ENCODE data around the gene DDX39A.
"Not testable (repeated sequence)": the region's sequence is repeated elsewhere in the genome, so short reads cannot be mapped to it uniquely, and the experiment has no call there.

DDX39A gene

DNA sequence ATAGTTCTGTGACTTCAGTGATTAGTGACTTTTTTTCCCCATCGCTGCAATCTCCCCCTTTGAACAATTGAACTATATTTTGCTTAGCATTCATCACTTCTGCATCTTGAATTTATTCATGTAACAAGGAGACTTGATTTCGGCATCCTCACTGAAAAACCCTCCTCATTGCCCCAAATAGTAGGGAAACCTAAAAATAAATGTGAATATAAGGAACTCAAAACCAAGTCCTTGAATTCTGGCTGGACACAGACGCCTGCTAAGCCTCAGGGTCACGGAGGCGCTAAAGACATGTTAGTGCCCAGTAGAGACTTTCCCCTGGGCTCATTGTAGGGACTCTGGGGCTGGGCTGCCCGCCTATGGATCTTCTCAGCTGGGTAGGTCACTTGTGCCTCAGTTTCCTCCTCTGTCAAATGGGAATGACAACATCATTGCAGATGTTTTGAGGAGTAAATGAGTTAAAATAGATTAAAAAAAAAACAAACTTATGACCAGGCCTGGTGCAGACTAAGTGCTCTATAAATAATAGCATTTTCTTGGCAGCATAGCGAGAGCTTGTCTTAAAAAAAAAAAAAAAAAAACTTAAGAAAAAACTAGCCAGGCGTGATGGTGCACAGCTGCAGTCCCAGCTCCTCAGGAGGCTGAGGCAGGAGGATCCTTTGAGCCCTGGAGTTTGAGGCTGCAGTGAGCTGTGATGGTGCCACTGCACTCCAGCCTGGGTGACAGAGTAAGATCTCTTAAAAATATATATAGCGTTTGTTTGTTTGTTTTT, 39.7 kb downstream of the DDX39A start:
- CTCF ChIA-PET = interaction anchor here (0.6 to 0.8 kb wide), 2 partner anchors 18 to 32 kb away, joined by 3 to 7 read pairs; no protein-coding TSS in a partner anchor
- TF ChIP-seq CTBP1 (IDR thresholded peaks at IDR 0.05; ENCODE audit: borderline replicate concordance) (no peak), LEF1 (IDR thresholded peaks at IDR 0.05; ENCODE audit: borderline replicate concordance) (no peak), FOXM1 (IDR thresholded peaks at IDR 0.05; ENCODE audit: borderline replicate concordance) (no peak), NFRKB (IDR thresholded peaks at IDR 0.05) (no peak), HDGF (IDR thresholded peaks at IDR 0.05; ENCODE audit: borderline replicate concordance) (no peak), ARNT (IDR thresholded peaks at IDR 0.05) (no peak), FOXK2 (IDR thresholded peaks at IDR 0.05) (no peak)
- TF ChIP-seq, protein P1, sequence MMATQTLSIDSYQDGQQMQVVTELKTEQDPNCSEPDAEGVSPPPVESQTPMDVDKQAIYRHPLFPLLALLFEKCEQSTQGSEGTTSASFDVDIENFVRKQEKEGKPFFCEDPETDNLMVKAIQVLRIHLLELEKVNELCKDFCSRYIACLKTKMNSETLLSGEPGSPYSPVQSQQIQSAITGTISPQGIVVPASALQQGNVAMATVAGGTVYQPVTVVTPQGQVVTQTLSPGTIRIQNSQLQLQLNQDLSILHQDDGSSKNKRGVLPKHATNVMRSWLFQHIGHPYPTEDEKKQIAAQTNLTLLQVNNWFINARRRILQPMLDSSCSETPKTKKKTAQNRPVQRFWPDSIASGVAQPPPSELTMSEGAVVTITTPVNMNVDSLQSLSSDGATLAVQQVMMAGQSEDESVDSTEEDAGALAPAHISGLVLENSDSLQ (IDR thresholded peaks at IDR 0.05) = no peak
- POLR2A ChIA-PET = interaction anchor here (2.2 to 2.7 kb wide), 2 partner anchors 13 to 27 kb away, joined by 7 to 9 read pairs; no protein-coding TSS in a partner anchor
- DNase-seq (ENCODE audit: extremely low spot score) = no peak

DNA sequence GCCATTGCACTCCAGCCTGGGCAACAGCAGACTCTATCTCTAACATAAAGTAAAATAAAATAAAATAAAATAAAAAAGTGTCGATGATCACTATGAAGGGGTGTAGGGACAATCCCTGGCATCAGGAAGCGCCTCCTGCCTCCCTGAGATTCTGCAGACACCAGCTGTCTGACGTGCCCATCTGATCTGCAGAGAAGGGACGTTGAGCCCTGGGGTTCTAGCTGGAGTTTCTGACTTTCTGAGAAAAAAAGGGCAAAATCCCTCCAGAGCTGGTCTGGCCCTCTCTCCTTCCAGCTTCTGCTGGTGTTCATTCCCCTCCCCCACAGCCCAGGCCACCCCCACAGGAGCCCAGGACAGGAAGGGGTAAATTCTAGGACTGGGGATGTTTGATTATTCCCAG, 40.3 kb downstream of the DDX39A start:
- ChIA-PET POLR2A (no interaction called here), CTCF (no interaction called here)
- no peak for DNase-seq (ENCODE audit: extremely low spot score)
- TF ChIP-seq SP1 (IDR thresholded peaks at IDR 0.05) (no peak), NFRKB (IDR thresholded peaks at IDR 0.05) (no peak)
- TF ChIP-seq, protein P1 (IDR thresholded peaks at IDR 0.05) = no peak

DNA sequence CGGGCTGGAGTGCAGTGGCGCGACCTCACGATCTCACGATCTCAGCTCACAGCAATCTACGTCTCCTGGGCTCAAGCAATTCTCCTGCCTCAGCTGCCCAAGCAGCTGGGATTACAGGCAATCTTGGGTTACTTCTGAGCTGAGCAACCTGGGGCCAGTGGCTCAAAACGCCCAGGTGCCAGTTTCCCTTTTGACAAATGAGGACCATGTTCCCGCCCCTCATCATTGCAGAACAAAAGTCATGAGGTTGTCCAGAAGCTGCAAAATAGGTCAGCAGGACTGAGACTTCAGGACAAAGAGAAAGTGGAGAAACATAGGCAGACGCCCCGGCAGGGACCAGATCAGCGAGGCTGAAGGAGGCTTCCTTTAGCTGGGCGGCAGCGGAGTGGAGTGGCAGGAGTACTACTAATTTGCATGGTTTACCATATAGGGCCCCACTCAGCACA, 41.2 kb downstream of the DDX39A start:
- ChIA-PET POLR2A (no interaction called here), CTCF (interaction anchor here (0.5 to 0.6 kb wide), 2 partner anchors 82 to 127 kb away, joined by 3 read pairs; no protein-coding TSS in a partner anchor)
- no peak for DNase-seq (ENCODE audit: extremely low spot score)
- TF ChIP-seq L3MBTL2 (conservative IDR thresholded peaks at IDR 0.05) (no peak), FOXM1 (IDR thresholded peaks at IDR 0.05; ENCODE audit: borderline replicate concordance) (no peak), ZNF384 (IDR thresholded peaks at IDR 0.05) (no peak), CTBP1 (IDR thresholded peaks at IDR 0.05; ENCODE audit: borderline replicate concordance) (no peak), BHLHE40 (IDR thresholded peaks at IDR 0.05; ENCODE audit: borderline replicate concordance) (no peak), FOXK2 (IDR thresholded peaks at IDR 0.05) (no peak), SP1 (IDR thresholded peaks at IDR 0.05) (no peak), ELF4 (IDR thresholded peaks at IDR 0.05) (no peak), LEF1 (IDR thresholded peaks at IDR 0.05; ENCODE audit: borderline replicate concordance) (no peak), ARNT (IDR thresholded peaks at IDR 0.05) (no peak), SUZ12 (IDR thresholded peaks at IDR 0.05) (no peak), HDGF (IDR thresholded peaks at IDR 0.05; ENCODE audit: borderline replicate concordance) (no peak), FOXA1 (IDR thresholded peaks at IDR 0.05) (no peak), NFRKB (IDR thresholded peaks at IDR 0.05) (no peak), TARDBP (IDR thresholded peaks at IDR 0.05) (no peak)
- TF ChIP-seq, protein P1 (IDR thresholded peaks at IDR 0.05) = no peak; the same call in 1 of the 2 replicates

DNA sequence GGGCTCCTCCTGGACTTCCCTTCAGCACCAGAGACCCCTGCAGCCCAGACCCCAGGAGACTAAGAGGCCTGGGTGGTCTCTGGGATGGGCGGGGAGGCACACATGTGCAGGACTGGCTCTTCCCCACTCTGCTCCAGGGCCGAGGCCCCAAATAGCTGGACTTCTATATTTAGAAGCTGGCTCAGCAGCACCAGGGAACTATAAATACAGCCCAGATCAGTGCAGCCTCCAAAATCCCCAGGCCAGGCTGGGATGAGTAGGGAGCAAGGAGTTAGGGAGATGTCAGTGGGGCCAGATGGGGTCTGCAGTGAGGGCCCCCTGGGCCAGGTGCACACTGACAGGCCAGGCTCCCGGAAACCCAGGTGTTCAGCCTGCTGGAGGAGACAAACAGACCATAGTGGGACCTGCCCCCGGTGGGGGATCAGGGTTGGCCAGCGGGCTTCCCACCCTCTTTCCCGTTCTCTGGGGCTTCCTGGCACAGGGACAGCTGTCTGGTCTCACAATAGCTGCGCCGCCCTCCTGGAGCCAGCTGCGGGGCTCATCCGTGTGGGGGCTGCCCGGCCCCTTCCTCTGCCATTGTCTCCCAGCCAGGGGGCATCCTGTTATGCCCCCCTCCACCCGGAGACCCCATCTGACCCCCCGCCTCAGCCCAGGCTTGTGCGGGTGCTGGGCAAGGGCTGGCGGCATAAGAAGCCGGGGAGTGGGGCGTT, 43.4 kb downstream of the DDX39A start:
- POLR2A ChIA-PET = no interaction called here

DNA sequence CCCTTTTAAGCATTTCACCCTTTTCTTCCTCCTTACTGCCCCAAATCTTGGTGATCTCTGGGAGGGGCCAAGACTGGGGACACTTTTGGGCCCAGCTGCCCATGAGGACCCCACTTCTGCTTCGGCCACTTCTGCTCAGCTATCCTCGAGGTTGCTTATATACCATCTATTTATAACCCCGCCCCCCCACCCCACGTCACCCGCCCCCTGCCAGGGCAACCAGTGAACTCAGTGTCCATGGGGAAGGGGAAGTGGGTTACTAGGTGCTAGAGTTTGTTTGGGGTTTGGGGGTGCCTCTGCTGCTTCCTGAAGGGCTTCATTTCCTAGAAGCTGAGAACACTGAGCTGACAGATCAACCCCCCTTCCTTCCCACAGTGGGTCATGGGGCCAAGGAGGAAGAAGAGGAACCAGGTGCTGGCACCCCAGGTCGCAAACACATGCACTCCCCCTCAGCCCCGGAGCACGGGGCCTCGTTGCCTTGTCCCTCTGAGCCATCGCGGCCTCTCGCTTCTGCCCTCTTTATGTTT, 44.0 kb downstream of the DDX39A start:
- TF ChIP-seq FOXM1 (IDR thresholded peaks at IDR 0.05; ENCODE audit: borderline replicate concordance) (no peak), ELF4 (IDR thresholded peaks at IDR 0.05) (no peak), HDGF (IDR thresholded peaks at IDR 0.05; ENCODE audit: borderline replicate concordance) (no peak), SUZ12 (IDR thresholded peaks at IDR 0.05) (no peak), CTBP1 (IDR thresholded peaks at IDR 0.05; ENCODE audit: borderline replicate concordance) (no peak), L3MBTL2 (conservative IDR thresholded peaks at IDR 0.05) (no peak), TARDBP (IDR thresholded peaks at IDR 0.05) (no peak), ZNF384 (IDR thresholded peaks at IDR 0.05) (no peak)
- DNase-seq (ENCODE audit: extremely low spot score) = no peak
- CTCF ChIA-PET = no interaction called here
- POLR2A ChIA-PET = interaction anchor here (0.8 to 1.4 kb wide), 2 partner anchors 12 to 238 kb away, joined by 3 read pairs; no protein-coding TSS in a partner anchor

More for the DNA sequence above, 43.4 kb downstream of the DDX39A start:
- TF ChIP-seq FOXA1 (IDR thresholded peaks at IDR 0.05) = no peak
- no peak for TF ChIP-seq NFRKB (IDR thresholded peaks at IDR 0.05)
- TF ChIP-seq SUZ12 (IDR thresholded peaks at IDR 0.05) = no peak
- TF ChIP-seq L3MBTL2 (conservative IDR thresholded peaks at IDR 0.05) = no peak
- no peak for TF ChIP-seq SP1 (IDR thresholded peaks at IDR 0.05)
- no peak for TF ChIP-seq HDGF (IDR thresholded peaks at IDR 0.05; ENCODE audit: borderline replicate concordance)
- TF ChIP-seq BHLHE40 (IDR thresholded peaks at IDR 0.05; ENCODE audit: borderline replicate concordance) = no peak
- CTCF ChIA-PET = no interaction called here
- no peak for DNase-seq (ENCODE audit: extremely low spot score)

DNA sequence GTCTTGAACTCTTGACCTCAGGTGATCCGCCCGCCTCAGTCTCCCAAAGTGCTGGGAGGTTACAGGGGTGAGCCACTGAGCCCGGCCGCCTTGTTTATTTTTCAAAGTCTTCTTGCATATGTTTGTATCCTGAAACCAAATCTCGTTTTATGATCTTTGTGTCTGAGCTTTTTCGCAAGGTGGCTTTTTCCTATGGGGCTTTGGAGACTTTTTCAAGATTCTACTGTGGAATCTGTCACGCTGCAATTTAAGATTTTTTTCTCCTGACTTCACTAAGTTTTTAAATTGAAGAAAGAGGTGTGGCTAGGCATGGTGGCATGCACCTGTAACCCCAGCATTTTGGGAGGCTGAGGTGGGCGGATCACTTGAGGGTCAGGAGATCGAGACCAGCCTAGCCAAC, 44.8 kb downstream of the DDX39A start:
- DNase-seq (ENCODE audit: extremely low spot score); CTCF ChIA-PET: not testable (repeated sequence)
- POLR2A ChIA-PET = interaction anchor here (0.8 to 1.4 kb wide), 2 partner anchors 11 to 238 kb away, joined by 3 read pairs; no protein-coding TSS in a partner anchor

DNA sequence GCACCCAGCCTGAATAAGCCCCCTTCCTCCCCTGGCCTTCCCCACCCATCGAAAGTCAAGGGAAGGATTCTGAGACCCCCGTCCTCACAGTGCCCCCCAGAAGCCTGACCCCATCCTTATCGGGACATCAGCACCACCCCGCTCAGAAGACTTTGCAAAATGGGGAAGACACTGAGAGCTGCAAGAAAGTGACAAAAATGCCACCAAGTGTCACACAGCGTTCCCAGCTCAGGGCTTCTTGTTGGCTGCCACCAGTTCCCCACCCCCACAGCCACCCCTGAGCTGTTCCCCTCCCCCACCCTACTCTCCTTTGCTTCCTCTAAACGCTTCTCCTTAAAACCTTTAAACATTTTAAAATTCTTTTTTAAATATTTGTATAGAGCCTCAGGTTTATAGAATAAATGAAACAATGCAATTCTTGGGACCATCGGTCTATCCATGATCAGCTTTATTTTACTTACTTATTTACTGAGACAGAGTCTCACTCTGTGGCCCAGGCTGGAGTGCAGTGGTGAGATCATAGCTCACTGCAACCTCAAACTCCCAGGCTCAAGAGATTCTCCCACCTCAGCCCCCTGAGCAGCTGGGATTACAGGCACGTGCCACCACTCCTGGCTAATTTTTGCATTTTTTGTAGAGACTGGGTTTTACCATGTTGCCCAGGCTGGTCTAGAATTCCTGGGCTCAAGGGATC, 46.6 kb downstream of the DDX39A start:
- CTCF ChIA-PET; DNase-seq (ENCODE audit: extremely low spot score); POLR2A ChIA-PET: not testable (repeated sequence)

All from HEK293T (cell line).